Skin epidermis (tissue), 12 donors: ENCODE results near the gene GOLGA6L4.
"Not testable (repeated sequence)": the region's sequence is repeated elsewhere in the genome, so short reads cannot be mapped to it uniquely, and the experiment has no call there.

Source experiments
- H3K27ac ChIP-seq, 21 experiments: fragments of 200-600 bp; sonication (generic) in 11 of 21; one replicate each; pipeline ENCODE4 v1.5.0; 2020; ENCODE audit warnings: mild to moderate bottlenecking in 3 of 21, inconsistent platforms in 2 of 21, moderate library complexity in 2 of 21
- H3K4me3 ChIP-seq, 7 experiments: fragments of 200-600 bp; sonication (generic) in 2 of 7; one replicate each; pipeline ENCODE4 v1.5.0; 2020; ENCODE audit warnings: inconsistent platforms in 2 of 7, mild to moderate bottlenecking in 2 of 7, moderate library complexity in 1 of 7

Gene GOLGA6L4

GRCh38 chr15:84235573-84235972 lies at the start of gene GOLGA6L4:
Gene GOLGA6L4 (plus strand): TSS chr15:84235773. CDS start chr15:84235835, 62 bp downstream.
- H3K4me3 ChIP-seq = not testable (repeated sequence)

DNA sequence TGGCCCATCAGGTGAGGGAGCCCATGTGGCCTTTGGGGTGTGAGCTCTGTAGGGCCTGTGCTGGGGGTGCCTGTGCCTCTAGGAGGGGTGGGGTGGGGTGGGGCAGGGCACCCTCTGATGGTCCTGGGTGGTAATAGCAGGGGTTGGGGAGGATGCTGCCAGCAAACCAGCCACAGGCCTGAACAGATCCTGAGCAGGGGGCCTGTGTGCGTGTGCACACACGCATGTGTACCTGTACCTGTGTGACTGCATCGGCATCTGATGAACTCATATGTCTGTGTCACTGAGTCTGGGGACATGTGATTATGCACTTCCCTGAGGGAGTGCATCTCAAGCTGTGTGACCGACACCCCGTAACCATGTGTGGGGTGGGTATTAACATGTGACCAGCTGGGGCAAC lies 42.6 kb upstream of the GOLGA6L4 start:
- not testable (repeated sequence) for H3K4me3 ChIP-seq, H3K27ac ChIP-seq

More at GRCh38 chr15:84235573-84235972, at the start of gene GOLGA6L4:
- not testable (repeated sequence) for H3K27ac ChIP-seq

DNA sequence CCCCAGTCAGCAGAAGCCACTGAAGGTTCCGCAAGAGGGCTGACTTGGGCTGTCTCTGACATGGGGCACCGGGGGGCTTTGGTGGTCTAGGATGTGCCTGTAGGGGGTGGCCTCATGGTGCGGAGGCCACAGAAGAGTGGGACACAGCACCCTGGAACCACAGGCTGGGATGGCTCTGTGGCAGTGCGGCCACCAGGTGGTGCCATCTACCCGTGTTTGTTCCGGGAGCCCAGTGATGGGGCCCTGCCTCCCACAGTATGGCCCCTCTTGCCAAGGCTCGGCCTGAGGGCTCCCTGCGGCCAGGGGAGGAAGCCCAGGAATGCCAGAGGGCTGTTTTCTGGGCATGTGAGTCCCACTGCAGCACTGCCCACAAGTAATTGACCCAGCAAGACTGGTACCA lies 40.0 kb upstream of the GOLGA6L4 start:
- not testable (repeated sequence) for H3K4me3 ChIP-seq, H3K27ac ChIP-seq

GRCh38 chr15:84196530-84197188 lies 38.9 kb upstream of the GOLGA6L4 start:
- H3K27ac ChIP-seq, H3K4me3 ChIP-seq: not testable (repeated sequence)

GRCh38 chr15:84199865-84200264 lies 35.7 kb upstream of the GOLGA6L4 start:
- not testable (repeated sequence) for H3K27ac ChIP-seq, H3K4me3 ChIP-seq

GRCh38 chr15:84246441-84246840 lies 10.9 kb downstream of the GOLGA6L4 start:
- not testable (repeated sequence) for H3K27ac ChIP-seq, H3K4me3 ChIP-seq
